Left kidney (tissue), 8 donors: Measurements from ENCODE around the gene TMEM259. TPM values are rescaled to one million over a fixed set of nuclear protein-coding genes. Genes with fewer than 3 reads are reported as not detected.

Experiments used
- DNase-seq: peaks from one replicate; pipeline ENCODE4 v3.0.0-alpha.2; 2013
- long read RNA-seq, 8 donors: transcript quantifications; one replicate each; lab custom pipeline, GENCODE V29; 2026
- polyA plus RNA-seq: library from polyadenylated mRNA; unstranded; fragments of 120-200 nt; gene quantifications from one replicate; pipeline ENCODE4 v1.2.1, GENCODE V29; 2013; ENCODE audit not compliant: insufficient read length

The TMEM259 gene
- polyA plus RNA-seq = 92.5 TPM
- long read RNA-seq, donor 1, transcript TMEM259-208 (1 exons, 1,637 nt) = major isoform, 16 of 219 reads
- long read RNA-seq, donor 1, transcript TMEM259-202 (11 exons, 2,748 nt) = minor isoform, 8 of 219 reads
- long read RNA-seq, donor 1, partial matches to known transcripts = 190 of 219 reads
- long read RNA-seq, donor 1, other reads (novel, unspliced or antisense) = 5 of 219 reads
- long read RNA-seq, donor 2, transcript TMEM259-208 (1 exons, 1,637 nt) = major isoform, 20 of 73 reads
- long read RNA-seq, donor 2, transcript TMEM259-202 (11 exons, 2,748 nt) = minor isoform, 18 of 73 reads
- long read RNA-seq, donor 2, partial matches to known transcripts = 25 of 73 reads
- long read RNA-seq, donor 2, other reads (novel, unspliced or antisense) = 6 of 73 reads
- long read RNA-seq, donor 3, transcript TMEM259-202 (11 exons, 2,748 nt) = minor isoform, 6 of 52 reads
- long read RNA-seq, donor 3, transcript TMEM259-208 (1 exons, 1,637 nt) = major isoform, 23 of 52 reads
- long read RNA-seq, donor 3, partial matches to known transcripts = 22 of 52 reads
- long read RNA-seq, donor 3, other reads (novel, unspliced or antisense) = 0 of 52 reads
- long read RNA-seq, donor 4, transcript TMEM259-208 (1 exons, 1,637 nt) = major isoform, 11 of 11 reads
- long read RNA-seq, donor 4, partial matches to known transcripts = 0 of 11 reads
- long read RNA-seq, donor 4, other reads (novel, unspliced or antisense) = 0 of 11 reads
- long read RNA-seq, donor 5, transcript TMEM259-202 (11 exons, 2,748 nt) = minor isoform, 11 of 71 reads
- long read RNA-seq, donor 5, transcript TMEM259-208 (1 exons, 1,637 nt) = major isoform, 33 of 71 reads
- long read RNA-seq, donor 5, partial matches to known transcripts = 11 of 71 reads
- long read RNA-seq, donor 5, other reads (novel, unspliced or antisense) = 16 of 71 reads
- long read RNA-seq, donor 6, transcript TMEM259-208 (1 exons, 1,637 nt) = major isoform, 24 of 74 reads
- long read RNA-seq, donor 6, transcript TMEM259-202 (11 exons, 2,748 nt) = minor isoform, 13 of 74 reads
- long read RNA-seq, donor 6, partial matches to known transcripts = 35 of 74 reads
- long read RNA-seq, donor 6, other reads (novel, unspliced or antisense) = 0 of 74 reads
- long read RNA-seq, donor 7, transcript TMEM259-208 (1 exons, 1,637 nt) = major isoform, 28 of 854 reads
- long read RNA-seq, donor 7, transcript TMEM259-202 (11 exons, 2,748 nt) = minor isoform, 17 of 854 reads
- long read RNA-seq, donor 7, partial matches to known transcripts = 337 of 854 reads
- long read RNA-seq, donor 7, other reads (novel, unspliced or antisense) = 471 of 854 reads
- long read RNA-seq, donor 8, transcript TMEM259-208 (1 exons, 1,637 nt) = major isoform, 9 of 48 reads
- long read RNA-seq, donor 8, partial matches to known transcripts = 0 of 48 reads
- long read RNA-seq, donor 8, other reads (novel, unspliced or antisense) = 36 of 48 reads

GRCh38 chr19:1020868-1021425 is at the start of gene TMEM259:
Gene TMEM259 (minus strand): TSS chr19:1021123. CDS start chr19:1020996, 127 bp downstream.
- peak; percentile 98 for DNase-seq

- DNase-seq = no peak
Observed at GRCh38 chr19:1070576-1070930, 49.6 kb upstream of the TMEM259 start.

GRCh38 chr19:1069009-1069779 is 48.3 kb upstream of the TMEM259 start:
- DNase-seq = no peak

- no peak for DNase-seq
Observed at GRCh38 chr19:1068009-1069001, 47.4 kb upstream of the TMEM259 start.

- no peak for DNase-seq
Observed at GRCh38 chr19:1067341-1067957, 46.5 kb upstream of the TMEM259 start.

GRCh38 chr19:1066748-1067340 is 45.9 kb upstream of the TMEM259 start, which contains the start of gene ARHGAP45:
Gene ARHGAP45 (plus strand): TSS chr19:1067167. CDS start chr19:1067406, 239 bp downstream.
- DNase-seq = no peak

GRCh38 chr19:1066251-1066747 is 45.4 kb upstream of the TMEM259 start:
- DNase-seq = no peak

- no peak for DNase-seq
Observed at GRCh38 chr19:1065606-1066109, 44.7 kb upstream of the TMEM259 start.

GRCh38 chr19:1064661-1065605 is 44.0 kb upstream of the TMEM259 start:
- DNase-seq = peak; percentile 53

- no peak for DNase-seq
Observed at GRCh38 chr19:1063909-1064660, 43.2 kb upstream of the TMEM259 start.

- DNase-seq = no peak
Observed at GRCh38 chr19:1063030-1063908, 42.3 kb upstream of the TMEM259 start.

- DNase-seq = no peak
Observed at GRCh38 chr19:1062387-1063029, 41.6 kb upstream of the TMEM259 start.

- no peak for DNase-seq
Observed at GRCh38 chr19:1061987-1062386, 41.1 kb upstream of the TMEM259 start.

- no peak for DNase-seq
Observed at GRCh38 chr19:1060689-1061088, 39.8 kb upstream of the TMEM259 start.
